Midbrain (tissue), 1 donor: ENCODE results near the gene BCAS3.
A peak's percentile ranks its signal among the peaks of the same experiment; 100 is the strongest.

Experiments used
- DNase-seq: peaks from one replicate; lab custom pipeline; 2025; lab: John Stamatoyannopoulos, UW

Gene BCAS3

DNA sequence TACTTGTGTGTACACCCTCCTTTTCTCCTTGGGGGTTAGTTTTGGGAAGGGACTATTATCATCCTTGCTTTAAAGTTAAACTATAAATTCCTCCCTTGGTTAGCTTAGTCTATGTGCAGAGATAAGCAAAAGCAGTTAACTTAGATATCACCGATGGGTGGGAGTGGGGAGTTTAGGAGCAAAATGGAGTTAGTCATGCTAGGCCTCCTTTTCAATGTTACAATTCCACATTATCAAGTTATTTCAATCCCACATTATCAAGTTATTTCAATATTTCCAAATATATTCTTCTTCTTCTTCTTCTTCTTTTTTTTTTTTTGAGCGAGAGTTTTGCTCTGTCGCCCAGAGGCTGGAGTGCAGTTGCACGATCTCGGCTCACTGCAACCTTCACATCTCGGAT lies 1.7 kb upstream of the BCAS3 start:
- no peak for DNase-seq

GRCh38 chr17:60676758-60677307 lies 818 bp upstream of the BCAS3 start:
- DNase-seq = no peak

- no peak for DNase-seq
These were observed 430 bp downstream of the BCAS3 start for GRCh38 chr17:60678118-60678444.

DNA sequence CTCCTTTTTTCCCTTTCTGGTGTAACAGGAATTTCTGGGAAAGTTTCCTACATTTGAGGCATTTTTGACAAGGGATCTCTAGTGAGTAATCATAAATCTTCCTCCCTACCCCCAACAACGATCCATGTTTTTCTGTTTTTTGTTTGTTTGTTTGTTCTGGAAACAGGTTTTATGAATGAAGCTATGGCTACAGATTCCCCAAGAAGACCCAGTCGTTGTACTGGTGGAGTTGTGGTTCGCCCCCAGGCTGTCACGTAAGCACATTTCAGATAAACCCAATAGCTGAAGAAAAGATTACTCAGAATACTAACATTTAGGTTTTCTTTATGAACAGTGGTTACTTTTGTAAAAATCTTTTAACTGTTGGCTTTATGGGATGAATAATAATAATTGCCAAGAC lies 1.6 kb downstream of the BCAS3 start:
- DNase-seq = no peak

GRCh38 chr17:60680754-60681153 lies 3.1 kb downstream of the BCAS3 start:
- no peak for DNase-seq

GRCh38 chr17:60685437-60685836 lies 7.8 kb downstream of the BCAS3 start:
- no peak for DNase-seq

GRCh38 chr17:60695960-60696359 lies 18.3 kb downstream of the BCAS3 start:
- DNase-seq = no peak

DNA sequence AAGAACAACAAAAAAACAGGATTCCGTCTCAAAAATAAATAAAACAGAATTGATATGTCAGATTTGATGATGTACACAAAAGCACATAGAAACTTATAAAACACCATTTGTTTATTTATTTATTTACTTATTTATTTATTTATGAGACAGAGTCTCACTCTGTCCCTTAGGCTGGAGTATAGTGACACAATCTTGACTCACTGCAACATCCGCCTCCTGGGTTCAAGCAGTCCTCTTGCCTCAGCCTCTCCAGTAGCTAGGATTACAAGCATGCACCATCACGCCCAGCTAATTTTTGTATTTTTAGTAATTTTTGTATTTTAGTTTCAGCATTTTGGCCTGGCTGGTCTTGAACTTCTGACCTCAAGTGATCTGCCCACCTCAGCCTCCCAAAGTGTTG lies 21.4 kb downstream of the BCAS3 start:
- DNase-seq = no peak

- no peak for DNase-seq
These were observed 26.5 kb downstream of the BCAS3 start for GRCh38 chr17:60704170-60704569.

GRCh38 chr17:60712675-60713074 lies 35.0 kb downstream of the BCAS3 start:
- DNase-seq = no peak

DNA sequence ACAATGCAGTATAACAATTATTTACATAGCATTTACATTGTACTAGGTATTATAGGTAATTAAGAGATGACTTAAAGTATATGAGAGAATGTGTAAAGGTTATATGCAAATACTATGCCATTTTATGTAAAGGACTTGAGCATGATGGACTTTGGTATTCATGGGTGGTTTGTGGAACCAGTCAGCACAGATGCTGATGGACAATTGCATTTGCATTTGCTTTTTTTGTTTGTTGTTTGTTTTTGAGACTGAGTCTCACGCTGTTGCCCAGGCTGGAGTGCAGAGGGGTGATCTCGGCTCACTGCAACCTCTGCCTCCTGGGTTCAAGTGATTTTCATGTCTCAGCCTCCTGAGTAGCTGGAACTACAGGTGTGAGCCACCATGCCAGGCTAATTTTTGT lies 36.0 kb downstream of the BCAS3 start:
- DNase-seq = no peak

GRCh38 chr17:60716766-60717165 lies 39.1 kb downstream of the BCAS3 start:
- DNase-seq = no peak

DNA sequence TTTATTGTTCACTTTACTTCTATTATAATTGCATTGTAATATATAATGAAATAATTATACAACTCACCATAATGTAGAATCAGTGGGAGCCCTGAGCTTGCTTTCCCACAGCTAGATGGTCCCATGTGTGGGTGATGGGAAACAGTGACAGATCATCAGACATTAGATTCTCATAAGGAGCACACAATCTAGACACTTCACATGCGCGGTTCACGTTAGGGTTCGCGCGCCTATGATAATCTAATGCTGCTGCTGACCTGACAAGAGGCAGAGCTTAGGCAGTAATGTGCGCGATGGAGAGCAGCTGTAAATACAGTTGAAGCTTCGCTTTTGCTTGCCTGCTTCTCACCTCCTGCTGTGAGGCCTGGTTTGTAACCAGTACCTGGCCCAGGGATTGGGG lies 40.2 kb downstream of the BCAS3 start:
- no peak for DNase-seq

GRCh38 chr17:60720763-60721531 lies 43.3 kb downstream of the BCAS3 start:
- peak; percentile 62 for DNase-seq

DNA sequence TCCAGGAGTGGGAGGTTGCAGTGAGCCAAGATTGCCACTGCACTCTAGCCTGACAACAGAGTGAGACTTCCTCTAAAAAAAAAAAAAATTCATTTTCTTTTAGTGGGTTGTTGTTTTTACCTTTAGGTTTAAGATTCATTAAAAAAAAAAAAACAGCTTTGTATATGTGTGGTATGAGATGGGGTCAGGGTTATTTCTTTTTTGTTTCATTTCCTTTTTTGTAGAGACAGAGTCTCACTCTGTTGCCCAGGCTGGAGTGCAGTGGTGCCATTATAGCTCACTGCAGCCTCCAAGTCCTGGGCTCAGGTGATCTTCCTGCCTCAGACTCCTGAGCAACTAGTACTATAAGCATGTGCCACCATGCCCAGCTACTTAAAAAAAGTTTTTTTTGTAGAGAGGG lies 47.0 kb downstream of the BCAS3 start:
- no peak for DNase-seq

- DNase-seq = no peak
These were observed 52.2 kb downstream of the BCAS3 start for GRCh38 chr17:60729854-60730253.

DNA sequence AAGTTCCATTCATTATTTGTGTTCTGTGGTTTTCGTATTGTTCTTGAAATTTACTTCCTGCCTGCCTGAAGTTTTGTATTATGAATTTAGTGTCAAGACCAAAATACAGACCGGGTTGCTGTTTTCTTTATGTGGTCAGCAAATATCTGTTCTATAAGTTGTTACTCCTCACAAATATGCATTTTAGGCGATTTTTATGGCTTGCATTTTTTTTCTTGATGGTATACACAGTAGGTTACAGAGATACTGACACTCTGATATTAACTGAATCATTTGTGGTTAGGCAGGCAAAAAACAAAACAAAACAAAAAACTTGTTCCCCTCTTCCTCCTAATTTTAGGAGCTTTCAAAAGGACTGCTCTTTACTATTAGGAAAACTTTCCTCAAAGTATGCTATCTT lies 52.6 kb downstream of the BCAS3 start:
- DNase-seq = no peak

DNA sequence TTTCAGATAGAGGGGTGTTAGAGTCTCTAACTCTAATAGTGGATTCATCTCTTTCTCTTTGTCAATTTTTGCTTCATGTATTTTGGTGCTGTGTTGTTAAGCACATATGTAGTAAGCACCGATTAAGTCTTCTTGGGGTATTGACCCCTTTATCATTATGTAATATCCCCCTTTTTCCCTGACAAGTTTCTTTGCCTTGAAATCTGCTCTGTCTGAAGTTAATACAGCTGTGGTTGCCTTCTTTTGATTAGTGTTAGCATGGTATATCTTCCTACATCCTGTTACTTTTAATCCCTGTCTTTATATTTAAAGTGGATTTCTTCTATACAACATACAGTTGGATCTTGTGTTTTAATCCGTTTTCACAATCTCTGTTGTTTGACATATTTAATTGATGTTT lies 60.6 kb downstream of the BCAS3 start:
- DNase-seq = no peak

DNA sequence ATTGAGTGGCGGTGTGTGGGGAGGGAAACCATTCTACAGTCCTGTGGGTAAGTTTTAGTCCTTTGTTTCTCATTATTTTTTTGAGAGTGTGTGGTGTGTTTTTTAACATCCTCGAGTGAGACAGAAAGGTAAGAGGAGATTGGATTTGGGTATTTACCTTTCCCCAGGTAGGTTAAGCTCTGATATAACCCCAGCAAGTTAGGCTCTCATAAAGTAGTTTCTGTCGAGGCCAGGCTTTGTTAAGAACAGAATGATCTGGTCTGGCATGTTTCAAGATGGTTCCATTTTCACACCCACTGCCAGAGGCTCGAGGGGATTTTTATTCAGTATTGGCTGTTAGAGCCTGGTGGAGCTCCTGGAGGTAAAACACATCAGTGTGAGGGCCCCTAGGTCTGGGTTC lies 62.9 kb downstream of the BCAS3 start:
- DNase-seq = no peak

- DNase-seq = no peak
These were observed 63.4 kb downstream of the BCAS3 start for GRCh38 chr17:60741031-60741430.

DNA sequence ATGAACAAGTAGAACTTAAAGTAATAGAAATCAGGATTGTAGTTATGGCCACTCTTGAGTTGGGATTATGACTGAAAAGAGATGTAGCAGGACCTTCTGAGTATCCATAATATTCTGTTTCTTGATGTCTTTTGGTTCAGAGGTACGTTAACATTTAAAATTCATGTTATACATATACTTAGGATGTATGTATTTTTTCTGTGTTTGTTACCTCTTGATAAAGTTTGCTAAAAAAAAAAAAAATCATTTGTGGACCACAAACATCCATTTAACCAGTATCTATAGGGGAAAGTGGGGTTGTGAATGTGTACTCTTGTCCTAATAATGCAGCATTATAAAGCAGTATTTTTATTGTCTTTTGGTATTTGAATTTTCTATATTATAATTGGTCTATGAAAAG lies 65.6 kb downstream of the BCAS3 start:
- DNase-seq = no peak

GRCh38 chr17:60743799-60744198 lies 66.1 kb downstream of the BCAS3 start:
- DNase-seq = peak; percentile 71

DNA sequence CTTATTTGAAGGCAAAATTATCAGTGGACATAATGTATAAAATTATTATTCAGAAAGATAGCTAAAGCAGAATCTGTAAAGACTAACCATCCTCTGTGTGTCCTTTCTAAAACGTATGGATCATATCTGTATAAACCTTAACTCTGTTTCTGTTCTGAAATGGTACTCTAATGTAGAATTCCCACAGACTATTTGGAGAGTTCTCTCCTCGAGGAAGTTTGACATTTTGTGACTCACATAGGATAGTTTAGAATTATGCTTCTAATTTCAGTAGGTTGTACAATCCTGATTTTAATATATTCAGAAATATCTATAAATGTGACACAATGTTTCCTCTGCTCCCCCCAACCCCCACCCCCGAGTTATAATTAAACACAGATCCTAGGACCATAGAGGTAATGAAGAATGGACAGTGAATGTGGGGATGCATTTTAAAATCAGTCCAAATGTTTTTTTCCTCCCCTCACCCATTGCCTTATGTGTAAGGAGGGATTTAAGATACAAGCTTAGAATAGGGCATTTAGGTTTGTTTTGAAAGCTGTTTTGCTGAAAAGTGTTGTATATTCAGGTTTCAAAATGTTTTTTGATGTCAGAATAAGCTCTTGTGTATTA lies 66.8 kb downstream of the BCAS3 start:
- DNase-seq = no peak

DNA sequence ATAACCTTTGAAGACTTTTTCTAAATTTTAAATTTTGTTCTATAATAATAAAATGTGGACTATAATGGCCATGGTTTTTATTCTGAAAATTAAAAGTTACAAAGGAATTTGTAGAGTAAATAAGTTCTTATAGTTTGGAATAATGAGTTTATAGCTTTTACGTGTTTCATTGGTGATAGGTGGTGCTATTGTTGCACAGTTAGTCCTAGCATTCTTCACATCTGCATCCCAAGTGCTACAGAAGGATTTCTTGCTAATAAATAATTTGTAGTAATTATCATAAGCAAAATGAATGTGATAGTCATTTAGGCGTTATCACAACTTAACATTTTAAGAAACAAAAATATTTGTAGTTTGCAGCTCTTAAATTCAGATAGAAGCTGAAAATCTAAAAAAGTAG lies 67.9 kb downstream of the BCAS3 start:
- DNase-seq = peak; percentile 56
